Activated CD8-positive, alpha-beta memory T cell treated with anti-CD3 and anti-CD28 coated beads, Interleukin-2, amount 10 ng/mL, durations not matched to agents 7 days and 5 days (primary cell): ENCODE data around the gene SYCN. TPM values are rescaled to one million over a fixed set of nuclear protein-coding genes. Genes with fewer than 3 reads are reported as not detected.

Source experiments
- ATAC-seq: fragments of 150-1000 bp; cut with Tn5 transposase; one replicate; pipeline ENCODE4 v1.10.0; 2021; ENCODE audit warnings: moderate library complexity
- CTCF ChIA-PET: fragments of 350-600 bp; sonication (Branson Sonifier 250); formaldehyde crosslinking; loops from one replicate; lab custom pipeline; 2021; ENCODE audit warnings: antibody characterized with exemption; lab: Charles Lee
- DNase-seq: peaks from one replicate; pipeline ENCODE4 v3.0.0-alpha.2; 2020
- H3K27ac Mint-ChIP-seq: one replicate; pipeline ENCODE4 v1.8.0; 2021; ENCODE audit warnings: mild to moderate bottlenecking, mixed read lengths
- H3K27me3 Mint-ChIP-seq: one replicate; pipeline ENCODE4 v1.8.0; 2021; ENCODE audit warnings: mixed read lengths
- H3K36me3 Mint-ChIP-seq: one replicate; pipeline ENCODE4 v1.8.0; 2021; ENCODE audit warnings: mild to moderate bottlenecking, mixed read lengths
- H3K4me1 Mint-ChIP-seq: one replicate; pipeline ENCODE4 v1.8.0; 2021; ENCODE audit warnings: mixed read lengths
- H3K4me3 Mint-ChIP-seq: one replicate; pipeline ENCODE4 v1.8.0; 2021; ENCODE audit warnings: mild to moderate bottlenecking, moderate library complexity, mixed read lengths
- H3K9me3 Mint-ChIP-seq: one replicate; pipeline ENCODE4 v1.8.0; 2022; ENCODE audit warnings: low read depth, mixed read lengths
- total RNA-seq, 2 experiments: library from RNA; stranded (reverse); gene quantifications; one replicate each; pipeline ENCODE4 v1.2.3, GENCODE V29; 2021

The SYCN gene
- total RNA-seq, 2 experiments from 2014 or later = not detected

GRCh38 chr19:39196860-39197562 lies 7.1 kb downstream of the SYCN start, which contains the start of gene NCCRP1:
NCCRP1 (plus strand) TSS chr19:39196964; CDS start chr19:39196983, 19 bp downstream.
- no peak for ATAC-seq
- no peak for DNase-seq
- Mint-ChIP-seq H3K9me3 (no peaks in the 10 kb centered on the region), H3K27me3 (peaks cover 72% of the 10 kb centered on the region), H3K4me1 (peaks cover 13% of the 10 kb centered on the region), H3K36me3 (peaks cover 2% of the 10 kb centered on the region), H3K4me3 (no peak within 1 kb of the TSS), H3K27ac (no peak within 1 kb of the TSS)
- CTCF ChIA-PET = no interaction called here

GRCh38 chr19:39196320-39196719 lies 7.7 kb downstream of the SYCN start:
- Mint-ChIP-seq H3K4me1 (peaks cover 13% of the 10 kb centered on the region), H3K9me3 (no peaks in the 10 kb centered on the region), H3K27ac (no peak overlapping the region), H3K36me3 (peaks cover 2% of the 10 kb centered on the region), H3K4me3 (no peak overlapping the region), H3K27me3 (peaks cover 70% of the 10 kb centered on the region)
- DNase-seq (no peak), ATAC-seq (no peak)
- CTCF ChIA-PET = no interaction called here

DNA sequence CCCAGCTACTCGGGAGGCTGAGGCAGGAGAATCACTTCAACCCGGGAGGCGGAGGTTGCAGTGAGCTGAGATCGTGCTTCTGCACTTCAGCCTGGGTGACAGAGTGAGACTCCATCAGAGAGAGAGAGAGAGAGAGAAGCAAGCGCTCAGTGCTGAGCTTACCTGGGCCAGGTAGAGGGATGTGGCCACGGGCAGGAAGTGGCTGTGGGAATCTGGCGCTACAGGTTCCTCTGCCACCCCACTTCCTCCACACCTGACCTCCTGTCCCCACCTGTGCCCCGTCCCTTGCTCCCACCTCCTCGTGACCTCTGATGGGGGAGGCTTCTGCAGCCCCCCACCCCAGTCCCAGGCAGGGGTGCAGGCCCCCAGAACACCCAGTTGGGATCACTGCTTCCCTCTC lies 8.3 kb downstream of the SYCN start:
- peaks cover 13% of the 10 kb centered on the region for H3K4me1 Mint-ChIP-seq
- no peak for DNase-seq
- H3K36me3 Mint-ChIP-seq = peaks cover 2% of the 10 kb centered on the region
- no peaks in the 10 kb centered on the region for H3K9me3 Mint-ChIP-seq
- H3K27ac Mint-ChIP-seq = no peak overlapping the region
- H3K4me3 Mint-ChIP-seq = no peak overlapping the region
- peaks cover 66% of the 10 kb centered on the region for H3K27me3 Mint-ChIP-seq
- CTCF ChIA-PET = interaction anchor here (0.6 kb wide), 1 partner anchor 85 kb away, joined by 3 read pairs; no protein-coding TSS in a partner anchor
- no peak for ATAC-seq

GRCh38 chr19:39194832-39195542 lies 9.1 kb downstream of the SYCN start:
- Mint-ChIP-seq H3K9me3 (no peaks in the 10 kb centered on the region), H3K4me3 (no peak overlapping the region), H3K27ac (no peak overlapping the region), H3K36me3 (peaks cover 2% of the 10 kb centered on the region), H3K27me3 (peaks cover 62% of the 10 kb centered on the region), H3K4me1 (peaks cover 13% of the 10 kb centered on the region)
- ATAC-seq (no peak), DNase-seq (no peak)
- CTCF ChIA-PET = interaction anchor here (0.6 kb wide), 1 partner anchor 85 kb away, joined by 3 read pairs; no protein-coding TSS in a partner anchor

DNA sequence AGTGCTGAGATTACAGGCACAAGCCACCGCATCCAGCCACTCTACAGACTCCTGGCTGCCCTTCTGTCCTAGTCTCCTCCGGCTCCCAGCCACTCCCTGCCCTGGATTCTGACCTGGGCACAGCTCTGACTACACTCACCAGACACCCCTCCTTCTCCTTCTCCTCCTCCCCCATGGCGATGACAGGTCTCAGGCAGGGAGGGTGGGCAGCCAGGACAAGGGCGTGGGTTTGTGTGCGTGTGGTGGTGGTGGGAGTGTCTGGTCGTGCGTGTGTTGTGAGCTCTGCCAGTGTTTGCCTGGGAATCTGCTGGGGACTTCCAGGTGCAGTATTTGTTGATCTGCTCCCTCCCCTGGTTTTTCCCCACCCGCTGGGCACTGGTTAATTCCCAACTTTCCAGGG lies 10.3 kb downstream of the SYCN start:
- ATAC-seq (no peak), DNase-seq (no peak)
- Mint-ChIP-seq H3K9me3 (no peaks in the 10 kb centered on the region), H3K4me3 (no peak overlapping the region), H3K27ac (no peak overlapping the region), H3K4me1 (peaks cover 13% of the 10 kb centered on the region), H3K36me3 (peaks cover 2% of the 10 kb centered on the region), H3K27me3 (peaks cover 60% of the 10 kb centered on the region)
- CTCF ChIA-PET = interaction anchor here (0.6 kb wide), 1 partner anchor 71 kb away, joined by 3 read pairs; no protein-coding TSS in a partner anchor

DNA sequence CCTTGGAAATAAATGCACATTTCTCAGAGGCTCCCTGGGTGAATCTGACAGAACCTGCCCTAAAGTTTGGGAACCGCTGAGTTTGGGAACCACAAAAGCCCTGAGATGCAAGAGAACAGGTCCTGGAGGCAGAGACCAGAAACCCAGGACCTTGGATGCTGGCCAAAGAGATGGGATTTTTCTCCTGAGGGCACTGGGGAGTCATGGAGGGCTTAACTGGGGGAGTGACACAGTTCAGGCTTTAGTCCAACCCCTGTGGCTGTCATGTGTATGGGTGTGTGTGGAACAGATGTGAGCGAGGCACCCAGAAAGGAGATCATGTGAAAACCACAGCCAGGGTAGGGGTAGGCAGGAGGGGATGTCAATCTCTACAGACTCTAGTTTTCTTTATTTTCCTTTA lies 11.2 kb downstream of the SYCN start:
- ATAC-seq (no peak), DNase-seq (no peak)
- H3K4me1 Mint-ChIP-seq = peaks cover 13% of the 10 kb centered on the region
- H3K36me3 Mint-ChIP-seq = peaks cover 2% of the 10 kb centered on the region
- H3K27ac Mint-ChIP-seq = no peak overlapping the region
- CTCF ChIA-PET = no interaction called here
- H3K27me3 Mint-ChIP-seq = peaks cover 53% of the 10 kb centered on the region
- H3K9me3 Mint-ChIP-seq = no peaks in the 10 kb centered on the region
- no peak overlapping the region for H3K4me3 Mint-ChIP-seq

DNA sequence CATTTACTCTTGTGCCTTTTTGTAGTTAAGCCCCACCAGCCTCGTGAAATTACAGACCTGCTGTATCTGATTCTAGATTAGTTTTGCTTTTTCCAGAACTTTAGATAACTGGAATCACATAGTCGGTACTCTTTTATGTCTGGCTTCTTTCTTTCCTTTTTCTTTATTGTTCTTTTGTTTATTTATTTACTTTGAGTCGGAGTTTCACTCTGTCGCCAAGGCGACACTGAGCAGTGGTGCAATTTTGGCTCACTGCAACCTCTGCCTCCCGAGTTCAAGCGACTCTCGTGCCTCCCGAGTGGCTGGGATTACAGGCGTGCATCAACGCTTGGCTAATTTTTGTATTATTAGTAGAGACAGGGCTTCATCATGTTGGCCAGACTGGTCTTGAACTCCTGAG lies 13.3 kb downstream of the SYCN start:
- no peak overlapping the region for H3K4me3 Mint-ChIP-seq
- H3K27ac Mint-ChIP-seq = no peak overlapping the region
- CTCF ChIA-PET = no interaction called here
- peaks cover 5% of the 10 kb centered on the region for H3K4me1 Mint-ChIP-seq
- ATAC-seq = no peak
- H3K9me3 Mint-ChIP-seq = no peaks in the 10 kb centered on the region
- DNase-seq = no peak
- H3K36me3 Mint-ChIP-seq = no peaks in the 10 kb centered on the region
- peaks cover 35% of the 10 kb centered on the region for H3K27me3 Mint-ChIP-seq

DNA sequence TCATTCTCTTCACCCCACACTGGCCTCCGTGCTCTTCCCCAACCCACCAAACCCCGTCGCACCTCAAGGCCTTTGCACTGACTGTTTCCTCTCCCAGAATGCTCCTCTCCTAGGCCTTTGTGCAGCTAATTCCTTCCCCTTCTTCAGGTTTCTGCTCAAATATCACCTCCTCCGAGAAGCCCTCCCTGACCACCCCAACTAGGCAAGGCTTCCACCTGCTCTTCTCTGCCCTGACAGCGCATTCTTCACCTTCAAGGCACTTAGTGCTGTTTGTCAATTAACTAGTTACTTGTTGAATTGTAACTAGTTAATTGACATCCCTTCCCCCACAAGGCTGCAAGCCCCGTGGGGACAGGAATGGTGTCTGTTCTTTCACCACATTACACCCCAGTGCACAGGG lies 15.1 kb downstream of the SYCN start:
- DNase-seq (no peak), ATAC-seq (no peak)
- H3K9me3 Mint-ChIP-seq = no peaks in the 10 kb centered on the region
- CTCF ChIA-PET = no interaction called here
- no peak overlapping the region for H3K4me3 Mint-ChIP-seq
- H3K27me3 Mint-ChIP-seq = peaks cover 22% of the 10 kb centered on the region
- no peak overlapping the region for H3K27ac Mint-ChIP-seq
- H3K36me3 Mint-ChIP-seq = no peaks in the 10 kb centered on the region
- no peaks in the 10 kb centered on the region for H3K4me1 Mint-ChIP-seq

GRCh38 chr19:39187552-39187943 lies 16.5 kb downstream of the SYCN start:
- no peaks in the 10 kb centered on the region for H3K4me1 Mint-ChIP-seq
- DNase-seq = no peak
- no peak overlapping the region for H3K4me3 Mint-ChIP-seq
- H3K9me3 Mint-ChIP-seq = no peaks in the 10 kb centered on the region
- H3K27ac Mint-ChIP-seq = no peak overlapping the region
- H3K27me3 Mint-ChIP-seq = peaks cover 13% of the 10 kb centered on the region
- CTCF ChIA-PET = interaction anchor here (3.2 kb wide), 1 partner anchor 65 kb away, joined by 15 read pairs; no protein-coding TSS in a partner anchor
- no peaks in the 10 kb centered on the region for H3K36me3 Mint-ChIP-seq
- no peak for ATAC-seq

GRCh38 chr19:39186391-39186790 lies 17.7 kb downstream of the SYCN start:
- Mint-ChIP-seq H3K4me3 (no peak overlapping the region), H3K4me1 (no peaks in the 10 kb centered on the region), H3K36me3 (no peaks in the 10 kb centered on the region), H3K27me3 (peaks cover 9% of the 10 kb centered on the region), H3K9me3 (no peaks in the 10 kb centered on the region), H3K27ac (no peak overlapping the region)
- ATAC-seq = no peak
- CTCF ChIA-PET = interaction anchor here (0.8 to 3.2 kb wide), 4 partner anchors 11 to 141 kb away, joined by 3 to 15 read pairs (median 4); no protein-coding TSS in a partner anchor
- no peak for DNase-seq

- Mint-ChIP-seq H3K4me3 (no peak overlapping the region), H3K9me3 (no peaks in the 10 kb centered on the region), H3K27me3 (no peaks in the 10 kb centered on the region), H3K4me1 (no peaks in the 10 kb centered on the region), H3K27ac (no peak overlapping the region), H3K36me3 (no peaks in the 10 kb centered on the region)
- no peak for ATAC-seq
- CTCF ChIA-PET = interaction anchor here (2.2 kb wide), 1 partner anchor 61 kb away, joined by 7 read pairs; no protein-coding TSS in a partner anchor
- no peak for DNase-seq
Observed at GRCh38 chr19:39183104-39183503, 21.0 kb downstream of the SYCN start.

- Mint-ChIP-seq H3K9me3 (no peaks in the 10 kb centered on the region), H3K4me3 (no peak overlapping the region), H3K36me3 (no peaks in the 10 kb centered on the region), H3K4me1 (no peaks in the 10 kb centered on the region), H3K27me3 (no peaks in the 10 kb centered on the region), H3K27ac (no peak overlapping the region)
- no peak for DNase-seq
- no peak for ATAC-seq
- CTCF ChIA-PET = no interaction called here
Observed at GRCh38 chr19:39182174-39182505, 21.9 kb downstream of the SYCN start.

- CTCF ChIA-PET = no interaction called here
- no peaks in the 10 kb centered on the region for H3K4me1 Mint-ChIP-seq
- ATAC-seq = no peak
- no peaks in the 10 kb centered on the region for H3K9me3 Mint-ChIP-seq
- no peak for DNase-seq
- no peak overlapping the region for H3K27ac Mint-ChIP-seq
- H3K36me3 Mint-ChIP-seq = no peaks in the 10 kb centered on the region
- no peaks in the 10 kb centered on the region for H3K27me3 Mint-ChIP-seq
- no peak overlapping the region for H3K4me3 Mint-ChIP-seq
Observed at GRCh38 chr19:39181500-39182173, 22.4 kb downstream of the SYCN start.
